GM19025 (cell line): ENCODE data around the gene GRIK1.

Experiments used
- ATAC-seq: cut with Tn5 transposase; IDR thresholded peaks from one replicate; pipeline ENCODE4 v1.9.1; 2021; ENCODE audit warnings: mild to moderate bottlenecking, low read depth, moderate library complexity; ENCODE audit not compliant: unreplicated experiment

Gene GRIK1

DNA sequence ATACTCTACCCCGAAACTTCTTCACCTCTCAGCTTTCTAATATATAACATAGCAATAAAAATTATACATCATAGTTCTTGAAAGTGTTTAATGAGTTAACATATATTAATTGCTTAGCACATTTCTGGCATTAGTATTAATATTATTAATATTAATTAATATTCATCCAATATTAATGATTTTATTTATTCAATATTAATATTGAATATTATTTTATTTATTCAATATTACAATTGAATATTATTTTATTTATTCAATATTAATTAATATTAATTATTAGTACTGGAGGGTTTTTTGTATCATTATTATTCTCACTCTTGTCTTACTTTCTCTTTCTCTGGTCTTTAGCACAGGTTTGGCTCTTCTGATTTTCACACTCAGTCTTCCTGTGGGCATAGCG is 105.2 kb downstream of the GRIK1 start:
- ATAC-seq: no peak

GRCh38 chr21:29832217-29832616 is 107.6 kb downstream of the GRIK1 start:
- no peak for ATAC-seq

DNA sequence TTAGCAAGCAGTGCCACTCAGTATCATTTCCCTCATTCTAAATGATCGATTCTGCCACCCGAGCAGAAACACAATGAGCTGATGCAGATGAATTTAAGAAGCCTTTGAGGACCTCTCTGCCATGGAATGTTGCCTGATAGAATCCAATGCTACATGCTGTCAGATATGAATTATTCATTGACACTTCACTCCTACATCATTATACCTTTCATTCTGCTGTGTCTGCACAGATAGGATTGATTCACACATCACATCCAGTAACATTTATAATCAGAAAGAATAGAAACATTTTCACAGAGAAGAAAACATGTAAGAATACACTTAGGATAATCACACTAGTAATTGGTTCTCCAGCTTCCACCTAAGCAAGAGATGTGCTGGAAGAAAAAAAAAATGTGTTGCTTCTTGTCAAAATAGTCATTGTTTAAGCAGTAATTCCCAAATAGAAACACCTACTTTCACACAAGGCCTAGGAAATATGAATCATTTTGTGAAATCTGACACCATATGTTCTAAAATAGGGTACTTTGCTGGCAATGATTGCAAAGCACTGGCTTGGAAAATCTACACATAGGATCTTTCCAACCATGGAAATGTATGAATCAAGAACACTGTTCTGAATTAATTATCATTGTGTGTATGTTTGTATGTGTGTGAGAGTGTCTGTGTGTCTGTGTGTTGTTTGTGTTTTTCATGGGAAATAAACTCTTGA is 110.1 kb downstream of the GRIK1 start:
- ATAC-seq: no peak

GRCh38 chr21:29827647-29828046 is 112.1 kb downstream of the GRIK1 start:
- ATAC-seq: no peak

DNA sequence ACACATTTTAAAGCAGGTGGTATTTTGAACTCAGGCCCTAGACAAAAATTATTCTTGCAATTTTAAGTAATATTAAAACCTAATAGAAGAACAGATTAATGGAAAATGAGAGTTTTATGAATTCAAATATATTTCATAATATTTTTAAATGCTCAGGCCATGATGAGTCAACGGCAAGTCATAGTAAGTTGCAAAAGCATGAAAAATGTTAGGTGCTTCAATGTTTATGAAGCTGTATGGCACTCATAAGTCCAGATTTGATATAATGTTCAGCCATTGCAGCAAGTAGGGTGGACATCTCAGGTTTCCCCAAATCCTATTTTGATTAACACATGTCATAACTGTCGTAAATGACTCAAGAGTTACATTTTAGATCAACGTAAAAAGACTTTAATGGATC is 112.6 kb downstream of the GRIK1 start:
- ATAC-seq: no peak

- ATAC-seq: no peak
Measured at GRCh38 chr21:29826386-29826785, 113.4 kb downstream of the GRIK1 start.

GRCh38 chr21:29825936-29826335 is 113.9 kb downstream of the GRIK1 start:
- no peak for ATAC-seq

DNA sequence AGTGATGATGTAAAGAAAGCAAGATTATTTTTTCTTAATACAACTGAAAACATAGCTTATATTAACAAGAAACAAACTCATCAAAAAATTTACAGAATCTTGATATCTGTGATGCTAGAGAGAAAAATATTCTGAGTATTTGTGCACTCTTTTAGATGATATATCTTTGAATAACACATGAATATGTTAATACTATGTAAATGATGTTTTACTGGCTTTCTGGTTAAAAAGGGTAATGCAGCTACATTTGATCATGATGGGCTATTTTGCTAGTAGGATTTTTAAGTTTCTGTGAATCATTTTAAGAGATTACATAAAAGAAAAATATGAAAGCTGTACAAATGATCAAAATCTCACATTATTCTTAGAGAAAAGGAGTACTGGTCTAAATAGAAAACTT is 114.5 kb downstream of the GRIK1 start:
- no peak for ATAC-seq

DNA sequence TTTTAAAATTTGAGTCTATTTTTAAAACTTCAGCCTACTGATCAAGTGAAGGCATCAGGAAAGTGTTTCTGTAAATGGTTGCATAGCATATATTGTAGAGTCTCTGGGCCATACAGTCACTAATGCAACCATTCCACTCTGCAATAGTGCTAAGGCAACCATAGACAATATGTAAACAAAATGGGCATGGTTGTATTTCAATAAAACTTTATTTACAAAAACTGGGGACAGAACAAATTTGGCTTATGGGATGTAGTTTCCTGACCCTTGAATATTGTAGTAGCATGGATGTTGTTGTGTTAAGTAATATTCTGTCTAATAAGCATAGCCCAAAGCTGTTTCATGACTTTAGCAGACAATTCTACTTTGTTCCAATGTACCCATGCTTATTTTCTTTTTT is 117.7 kb downstream of the GRIK1 start:
- ATAC-seq: no peak

GRCh38 chr21:29821230-29821629 is 118.6 kb downstream of the GRIK1 start:
- ATAC-seq: no peak

GRCh38 chr21:29819675-29820326 is 120.0 kb downstream of the GRIK1 start:
- no peak for ATAC-seq

GRCh38 chr21:29818383-29818921 is 121.3 kb downstream of the GRIK1 start:
- no peak for ATAC-seq

DNA sequence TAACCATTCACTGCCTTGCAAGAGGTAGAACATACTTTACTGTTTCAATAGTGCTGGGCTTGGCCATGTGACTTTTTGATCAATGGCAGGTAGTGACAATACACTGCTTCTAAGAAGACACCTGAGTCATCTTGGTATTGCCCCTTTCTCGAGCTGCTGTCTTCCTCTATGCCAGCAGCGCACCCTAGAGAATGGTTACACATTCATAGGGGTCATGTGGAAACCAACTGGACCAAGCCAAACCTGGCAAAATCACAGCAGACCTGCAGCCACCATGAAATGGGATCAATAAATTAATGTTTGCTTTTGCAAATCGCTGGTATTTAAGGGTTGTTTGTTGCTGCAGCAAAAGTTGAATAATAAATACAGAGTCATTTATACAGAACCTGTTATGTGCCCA is 122.3 kb downstream of the GRIK1 start:
- no peak for ATAC-seq

- no peak for ATAC-seq
Measured at GRCh38 chr21:29812947-29813346, 126.8 kb downstream of the GRIK1 start.

DNA sequence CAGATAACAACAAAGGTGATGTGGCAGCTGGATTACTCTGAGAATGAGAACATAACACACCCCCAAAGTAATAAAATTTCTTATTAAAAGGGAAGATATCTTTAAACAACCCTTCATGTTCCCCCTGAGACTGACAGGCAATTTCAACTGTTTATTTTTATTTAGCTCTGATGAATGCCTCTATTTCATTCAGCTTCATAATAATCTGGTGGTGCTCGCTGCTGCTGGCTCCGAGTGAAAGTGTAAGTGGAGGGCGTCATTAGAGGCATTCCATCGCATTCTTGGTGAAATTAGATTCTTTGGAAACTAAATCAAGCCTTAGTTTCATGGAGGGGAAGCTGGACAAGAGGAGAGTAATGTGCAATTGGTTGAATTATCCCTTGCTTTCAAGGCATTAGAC is 128.9 kb downstream of the GRIK1 start:
- no peak for ATAC-seq

GRCh38 chr21:29808153-29808552 is 131.6 kb downstream of the GRIK1 start:
- ATAC-seq: no peak

DNA sequence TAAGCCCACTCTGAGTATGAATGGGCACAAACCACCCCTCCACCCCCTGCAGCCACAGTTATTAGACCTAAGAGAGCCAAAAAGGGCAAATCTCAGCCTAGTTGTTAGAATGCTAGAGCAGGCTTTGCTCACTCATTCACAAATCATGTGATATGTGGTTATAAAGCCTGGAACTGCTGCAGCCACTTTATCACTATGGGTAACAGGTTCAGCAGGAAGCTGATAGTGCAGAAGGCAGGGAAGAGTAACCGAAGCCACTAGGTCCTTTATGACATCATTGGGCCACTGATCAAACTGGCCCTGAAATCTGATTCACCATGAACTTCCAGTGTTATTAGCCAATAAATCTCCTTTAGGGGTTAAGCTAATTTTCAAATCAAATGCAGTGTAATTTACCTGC is 134.7 kb downstream of the GRIK1 start:
- ATAC-seq: no peak

- no peak for ATAC-seq
Measured at GRCh38 chr21:29803191-29803590, 136.6 kb downstream of the GRIK1 start.

DNA sequence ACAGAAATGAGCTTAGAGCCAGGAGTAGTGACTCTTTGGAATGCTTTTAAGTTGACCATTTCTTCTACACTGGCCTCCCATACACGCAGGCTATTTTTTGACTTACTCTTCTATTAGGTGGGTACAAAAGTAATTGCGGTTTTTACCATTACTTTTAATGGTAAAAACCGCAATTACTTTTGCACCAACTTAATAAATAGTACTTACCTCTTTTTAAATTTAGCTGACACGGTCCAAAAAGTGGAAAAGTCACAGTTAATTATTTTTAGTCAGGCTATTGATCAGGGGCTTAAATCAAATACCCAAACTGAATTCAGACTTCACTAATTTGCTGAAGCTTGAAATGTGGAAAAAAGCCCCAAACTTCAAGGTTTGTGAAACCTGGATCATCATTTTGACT is 138.7 kb downstream of the GRIK1 start:
- ATAC-seq: no peak

- ATAC-seq: no peak
Measured at GRCh38 chr21:29800056-29800455, 139.7 kb downstream of the GRIK1 start.

DNA sequence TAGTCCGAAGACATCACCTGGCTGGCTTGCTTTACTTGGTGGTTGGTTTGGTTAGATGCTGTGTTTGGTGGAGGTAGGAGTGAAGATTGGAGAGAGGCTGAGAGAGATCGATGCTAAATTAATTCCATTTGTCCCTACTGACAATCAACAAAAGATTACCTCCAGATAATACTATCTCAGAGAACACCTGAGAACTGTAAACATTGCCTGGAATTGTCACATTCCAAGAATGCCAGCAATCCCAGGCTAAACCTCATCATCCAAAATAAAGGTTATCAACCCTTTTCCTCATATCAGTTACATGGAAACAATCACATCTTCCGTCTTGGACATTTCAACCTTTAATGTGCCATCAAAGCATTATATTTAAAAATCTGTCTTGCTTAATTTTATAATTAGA is 141.0 kb downstream of the GRIK1 start:
- ATAC-seq: no peak

- ATAC-seq: no peak
Measured at GRCh38 chr21:29797155-29797554, 142.6 kb downstream of the GRIK1 start.
